Trophoblast cell (in vitro differentiated cells and primary cell): ENCODE results near the gene MAOB.

Experiments used
- DNase-seq, 2 donors: peaks; one replicate each; pipeline ENCODE4 v3.0.0-alpha.2; 2016
- H2AFZ ChIP-seq: 2 replicates; pipeline ENCODE4 v1.6.1; 2013; ENCODE audit warnings: low read length, moderate library complexity, mild to moderate bottlenecking; ENCODE audit not compliant: insufficient read depth, poor library complexity
- H2AK5ac ChIP-seq: 2 replicates; pipeline ENCODE4 v1.6.1; 2013; ENCODE audit warnings: mild to moderate bottlenecking, low read length
- H2BK120ac ChIP-seq: 2 replicates; pipeline ENCODE4 v1.6.1; 2013; ENCODE audit warnings: low read length, mild to moderate bottlenecking, moderate library complexity; ENCODE audit not compliant: insufficient read depth, poor library complexity
- H2BK12ac ChIP-seq: 2 replicates; pipeline ENCODE4 v1.6.1; 2013; ENCODE audit warnings: mild to moderate bottlenecking, low read length, moderate library complexity
- H2BK5ac ChIP-seq: 2 replicates; pipeline ENCODE4 v1.6.1; 2013; ENCODE audit warnings: low read length, low read depth, moderate library complexity, mild to moderate bottlenecking; ENCODE audit not compliant: poor library complexity
- H3K14ac ChIP-seq: 2 replicates; pipeline ENCODE4 v1.6.1; 2013; ENCODE audit warnings: mild to moderate bottlenecking, low read length
- H3K18ac ChIP-seq: 2 replicates; pipeline ENCODE4 v1.6.1; 2013; ENCODE audit warnings: mild to moderate bottlenecking, low read length
- H3K23ac ChIP-seq: 2 replicates; pipeline ENCODE4 v1.6.1; 2013; ENCODE audit warnings: low read length
- H3K27ac ChIP-seq: 2 replicates; pipeline ENCODE4 v1.5.1; 2013; ENCODE audit warnings: low read depth, mild to moderate bottlenecking, inconsistent platforms, low read length, moderate library complexity
- H3K27me3 ChIP-seq: 2 replicates; pipeline ENCODE4 v1.6.1; 2013; ENCODE audit warnings: inconsistent platforms, mild to moderate bottlenecking, low read length, moderate library complexity; ENCODE audit not compliant: insufficient read depth
- H3K36me3 ChIP-seq, 2 experiments: 1 replicate in 1 of 2; 2 replicates in 1 of 2; pipeline ENCODE4 v1.6.1; 2013; ENCODE audit warnings: low read length in 2 of 2, mild to moderate bottlenecking in 2 of 2, moderate library complexity in 1 of 2; ENCODE audit not compliant: insufficient read depth in 2 of 2, control insufficient read depth in 1 of 2
- H3K4ac ChIP-seq: 2 replicates; pipeline ENCODE4 v1.6.1; 2013; ENCODE audit warnings: low read depth, mild to moderate bottlenecking, low read length, moderate library complexity
- H3K4me1 ChIP-seq, 2 experiments: 1 replicate in 1 of 2; 2 replicates in 1 of 2; pipeline ENCODE4 v1.6.1; 2013; ENCODE audit warnings: low read length in 2 of 2, mild to moderate bottlenecking in 2 of 2, moderate library complexity in 1 of 2; ENCODE audit not compliant: insufficient read depth in 2 of 2, control insufficient read depth in 1 of 2
- H3K4me2 ChIP-seq: 2 replicates; pipeline ENCODE4 v1.6.1; 2013; ENCODE audit warnings: inconsistent platforms, mild to moderate bottlenecking, low read length, moderate library complexity
- H3K4me3 ChIP-seq: 2 replicates; pipeline ENCODE4 v1.5.1; 2013; ENCODE audit warnings: mild to moderate bottlenecking, low read depth, low read length, inconsistent platforms
- H3K79me1 ChIP-seq: one replicate; pipeline ENCODE4 v1.6.1; 2013; ENCODE audit warnings: low read length
- H3K79me2 ChIP-seq: 2 replicates; pipeline ENCODE4 v1.6.1; 2013; ENCODE audit warnings: low read length, mild to moderate bottlenecking; ENCODE audit not compliant: control insufficient read depth, insufficient read depth, poor library complexity
- H3K9ac ChIP-seq: 2 replicates; pipeline ENCODE4 v1.6.1; 2013; ENCODE audit warnings: mild to moderate bottlenecking, low read length
- H3K9me3 ChIP-seq: 2 replicates; pipeline ENCODE4 v1.6.1; 2013; ENCODE audit warnings: low read depth, mild to moderate bottlenecking, control low read depth, inconsistent platforms, low read length; ENCODE audit not compliant: insufficient read depth
- H4K12ac ChIP-seq: 2 replicates; pipeline ENCODE4 v1.6.1; 2013; ENCODE audit warnings: low read depth, mild to moderate bottlenecking, low read length, moderate library complexity
- H4K8ac ChIP-seq: 2 replicates; pipeline ENCODE4 v1.6.1; 2013; ENCODE audit warnings: low read depth, mild to moderate bottlenecking, low read length, moderate library complexity
- H4K91ac ChIP-seq: one replicate; pipeline ENCODE4 v1.6.1; 2013; ENCODE audit warnings: low read depth, mild to moderate bottlenecking, low read length, moderate library complexity
- WGBS: extraction: QIAGEN DNeasy Blood & Tissue Kit; methylation state at CpG from one replicate; pipeline ENCODE4 v1.1.7; 2013; ENCODE audit warnings: missing lambda C conversion rate; ENCODE audit not compliant: insufficient read length, insufficient coverage; ENCODE audit errors: extremely low coverage; 5-methylcytosine and 5-hydroxymethylcytosine counted together

MAOB gene

GRCh38 chrX:43868791-43869190, 13.5 kb downstream of the MAOB start:
- H3K27ac ChIP-seq, result no peak overlapping the region
- H3K27me3 ChIP-seq, result no peaks in the 10 kb centered on the region
- no peak overlapping the region for H2BK5ac ChIP-seq
- WGBS, result no CpG with 5 or more reads among the region's 6 CpGs
- no peak overlapping the region for H4K91ac ChIP-seq
- peaks cover 0 to 3% of the 10 kb centered on the region in 2 experiments for H3K4me1 ChIP-seq
- H3K9me3 ChIP-seq, result no peaks in the 10 kb centered on the region
- H3K18ac ChIP-seq, result no peak overlapping the region
- H3K14ac ChIP-seq, result no peak overlapping the region
- H3K23ac ChIP-seq, result no peak overlapping the region
- H3K4me3 ChIP-seq, result no peak overlapping the region
- no peaks in the 10 kb centered on the region for H3K79me1 ChIP-seq
- no peak overlapping the region for H4K8ac ChIP-seq
- no peak overlapping the region for H2AFZ ChIP-seq
- no peak overlapping the region for H2BK120ac ChIP-seq
- H3K79me2 ChIP-seq, result no peaks in the 10 kb centered on the region
- peak; percentile 0 to 4 for DNase-seq
- no peak overlapping the region for H3K9ac ChIP-seq
- H4K12ac ChIP-seq, result no peak overlapping the region
- no peaks in the 10 kb centered on the region for H3K36me3 ChIP-seq
- no peak overlapping the region for H3K4ac ChIP-seq
- H3K4me2 ChIP-seq, result no peak overlapping the region
- no peak overlapping the region for H2AK5ac ChIP-seq
- no peak overlapping the region for H2BK12ac ChIP-seq

- Histone ChIP-seq H3K4ac (no peak overlapping the region), H2BK12ac (no peak overlapping the region), H4K91ac (no peak overlapping the region), H2BK120ac (no peak overlapping the region), H3K4me1 (peaks cover 0 to 3% of the 10 kb centered on the region in 2 experiments), H3K4me2 (no peak overlapping the region), H3K79me2 (no peaks in the 10 kb centered on the region), H3K36me3 (no peaks in the 10 kb centered on the region), H2AK5ac (no peak overlapping the region), H3K27me3 (no peaks in the 10 kb centered on the region), H2AFZ (no peak overlapping the region), H3K23ac (no peak overlapping the region), H3K4me3 (no peak overlapping the region), H2BK5ac (no peak overlapping the region), H4K12ac (no peak overlapping the region), H3K14ac (no peak overlapping the region), H3K18ac (no peak overlapping the region), H3K27ac (no peak overlapping the region), H4K8ac (no peak overlapping the region), H3K79me1 (no peaks in the 10 kb centered on the region), H3K9ac (no peak overlapping the region), H3K9me3 (no peaks in the 10 kb centered on the region)
- no CpG with 5 or more reads among the region's 4 CpGs for WGBS
- no peak for DNase-seq
These were observed 15.8 kb downstream of the MAOB start for GRCh38 chrX:43866423-43866822.

- Histone ChIP-seq H3K79me2 (no peaks in the 10 kb centered on the region), H2BK12ac (no peak overlapping the region), H4K12ac (no peak overlapping the region), H3K23ac (no peak overlapping the region), H3K4me2 (no peak overlapping the region), H3K4me1 (peaks cover 0 to 1% of the 10 kb centered on the region in 2 experiments), H3K4me3 (no peak overlapping the region), H2AK5ac (no peak overlapping the region), H2AFZ (no peak overlapping the region), H2BK5ac (no peak overlapping the region), H3K27ac (no peak overlapping the region), H3K4ac (no peak overlapping the region), H2BK120ac (no peak overlapping the region), H4K8ac (no peak overlapping the region), H3K79me1 (no peaks in the 10 kb centered on the region), H4K91ac (no peak overlapping the region), H3K9ac (no peak overlapping the region), H3K14ac (no peak overlapping the region), H3K18ac (no peak overlapping the region), H3K36me3 (no peaks in the 10 kb centered on the region), H3K9me3 (no peaks in the 10 kb centered on the region), H3K27me3 (no peaks in the 10 kb centered on the region)
- no peak for DNase-seq
- no CpG with 5 or more reads among the region's 5 CpGs for WGBS
These were observed 16.5 kb downstream of the MAOB start for GRCh38 chrX:43865791-43866190.

GRCh38 chrX:43862434-43862833, 19.8 kb downstream of the MAOB start:
- Histone ChIP-seq H2BK12ac (no peak overlapping the region), H2AFZ (no peak overlapping the region), H2AK5ac (no peak overlapping the region), H4K12ac (no peak overlapping the region), H3K4ac (no peak overlapping the region), H3K4me2 (no peak overlapping the region), H3K36me3 (no peaks in the 10 kb centered on the region), H3K79me1 (no peaks in the 10 kb centered on the region), H3K4me3 (no peak overlapping the region), H4K8ac (no peak overlapping the region), H3K23ac (no peak overlapping the region), H2BK5ac (no peak overlapping the region), H3K9ac (no peak overlapping the region), H3K9me3 (no peaks in the 10 kb centered on the region), H3K27me3 (no peaks in the 10 kb centered on the region), H3K79me2 (no peaks in the 10 kb centered on the region), H3K27ac (no peak overlapping the region), H3K4me1 (no peaks in the 10 kb centered on the region), H3K18ac (no peak overlapping the region), H4K91ac (no peak overlapping the region), H3K14ac (no peak overlapping the region), H2BK120ac (no peak overlapping the region)
- no peak for DNase-seq
- WGBS, result no CpG with 5 or more reads among the region's 1 CpG
